ENCODE measurements around the gene DLGAP4. TPM values are rescaled to one million over a fixed set of nuclear protein-coding genes. Genes with fewer than 3 reads are reported as not detected.

DLGAP4 gene
- total RNA-seq, 2 experiments from 2014 or later = 10.5 to 14.6 TPM

DNA sequence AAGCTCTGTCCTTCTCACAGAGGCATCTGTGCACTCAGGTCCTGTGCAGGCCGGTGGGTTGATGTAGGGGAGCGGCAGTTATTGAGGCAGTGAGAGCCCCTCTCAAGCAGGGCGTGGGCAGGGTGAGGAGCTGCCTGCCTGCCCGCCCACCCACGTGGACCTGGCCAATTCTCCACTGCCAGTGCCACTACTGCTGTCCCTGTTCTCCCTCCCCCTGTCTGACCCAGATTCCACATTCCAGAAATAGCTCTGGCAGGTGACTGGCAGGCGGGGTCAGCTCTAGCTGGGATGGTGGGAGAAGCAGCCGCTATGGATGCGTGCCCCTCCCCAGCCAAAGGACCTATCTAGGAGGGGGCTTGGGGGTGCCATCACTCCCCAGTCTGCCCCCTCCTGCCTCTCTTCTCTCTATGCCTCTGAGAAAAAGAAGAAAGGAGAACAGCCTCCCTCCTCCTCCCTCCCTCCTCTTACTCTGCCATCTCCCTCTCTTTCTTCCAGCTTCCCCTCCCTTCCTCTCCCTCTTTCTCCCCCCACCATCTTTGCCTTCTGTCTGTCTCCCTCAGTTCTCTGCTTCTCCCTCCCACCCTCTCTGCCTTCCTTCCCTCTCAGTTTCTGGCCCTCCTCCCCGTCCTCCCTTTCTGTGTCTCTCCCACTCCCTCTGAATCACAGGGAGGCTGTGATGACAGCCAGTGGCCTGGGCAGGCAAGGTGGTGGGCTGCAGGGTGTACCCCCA lies 148.7 kb downstream of the DLGAP4 start:
- Mint-ChIP-seq H3K27me3 (no peaks in the 10 kb centered on the region), H3K4me3 (no peak overlapping the region), H3K27ac (no peak overlapping the region), H3K9me3 (no peaks in the 10 kb centered on the region), H3K4me1 (no peaks in the 10 kb centered on the region), H3K36me3 (no peaks in the 10 kb centered on the region)
- DNase-seq = no peak

DNA sequence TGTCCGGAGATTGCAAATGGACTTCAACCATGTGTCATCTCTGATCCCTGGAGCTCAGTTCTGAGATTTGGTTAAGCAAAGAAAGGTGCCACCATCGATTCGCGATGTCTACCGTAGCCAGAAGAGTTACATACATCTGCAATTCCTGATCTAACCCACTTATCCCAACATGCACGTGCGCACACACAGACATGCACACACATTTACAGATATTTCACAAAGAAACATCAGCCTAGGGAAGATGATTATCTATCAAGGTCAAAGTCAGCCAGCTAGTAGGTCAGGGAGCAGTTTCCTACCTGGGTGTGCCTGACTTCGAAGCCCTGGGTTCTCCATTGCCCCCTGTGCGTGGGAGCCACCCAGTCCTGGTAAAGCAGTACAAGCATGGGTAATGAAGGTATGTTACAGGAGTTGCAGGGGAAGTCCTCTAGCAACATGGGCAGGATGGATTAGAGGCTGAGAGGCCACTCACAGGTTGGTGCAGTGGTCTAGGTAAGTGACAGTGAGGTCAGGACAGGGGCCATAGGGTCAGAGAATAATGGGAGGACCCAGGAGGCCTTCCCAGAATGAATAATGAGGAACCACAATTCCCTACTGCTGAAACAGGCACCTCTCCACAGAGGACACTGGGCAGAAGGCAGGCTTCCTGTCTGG lies 150.0 kb downstream of the DLGAP4 start:
- Mint-ChIP-seq H3K36me3 (no peaks in the 10 kb centered on the region), H3K9me3 (no peaks in the 10 kb centered on the region), H3K4me1 (peaks cover 6% of the 10 kb centered on the region), H3K27ac (no peak overlapping the region), H3K4me3 (no peak overlapping the region), H3K27me3 (no peaks in the 10 kb centered on the region)
- DNase-seq = no peak

DNA sequence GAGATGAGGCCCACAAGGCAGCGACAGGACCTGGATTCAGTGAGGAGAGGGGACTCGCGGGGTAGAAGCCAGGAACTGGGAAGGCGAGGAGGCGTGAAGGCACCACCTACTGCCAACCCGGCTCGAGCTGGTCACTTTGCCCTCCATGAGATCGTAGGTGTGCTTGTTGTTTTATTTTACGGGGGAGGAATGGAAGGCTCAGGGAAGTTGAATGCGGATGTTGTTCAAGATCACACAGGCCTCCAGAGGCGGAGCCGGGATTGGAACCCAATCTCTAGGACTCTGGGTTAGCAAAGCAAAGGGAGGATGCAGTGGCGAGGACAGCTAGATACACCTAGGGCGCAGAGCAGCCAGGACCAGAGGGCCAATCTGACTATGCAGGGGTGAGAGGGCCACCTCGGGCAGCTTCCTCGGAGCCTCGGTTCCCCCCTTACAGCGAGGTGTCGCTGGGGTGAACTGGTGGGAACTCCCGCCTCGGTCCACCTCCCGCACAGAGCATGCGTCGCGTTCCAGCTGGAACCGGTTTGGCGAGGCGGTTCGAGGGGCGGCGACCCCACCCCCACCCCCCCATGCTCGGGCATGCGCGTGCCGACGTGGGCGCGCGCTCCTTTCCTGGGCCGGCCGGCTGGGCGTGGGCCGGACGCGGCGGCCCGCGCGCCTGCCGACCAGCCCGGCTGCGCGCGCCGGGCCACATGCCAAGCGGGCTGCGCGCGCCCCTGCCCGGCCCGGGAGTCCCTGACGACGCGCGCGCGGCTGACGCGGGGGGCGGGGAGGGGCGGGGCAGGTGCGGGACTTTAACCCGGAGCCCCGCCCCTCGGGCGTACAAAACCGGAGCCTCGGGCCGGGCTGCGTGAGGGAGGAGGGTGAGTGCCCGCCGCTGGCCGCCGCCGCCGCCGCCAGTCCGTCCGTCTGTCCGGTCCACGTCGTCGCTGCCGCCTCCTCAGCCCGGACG lies 154.8 kb downstream of the DLGAP4 start:
- H3K27ac Mint-ChIP-seq = peak overlapping the region; percentile 64
- H3K9me3 Mint-ChIP-seq = no peaks in the 10 kb centered on the region
- no peaks in the 10 kb centered on the region for H3K27me3 Mint-ChIP-seq
- peaks cover 46% of the 10 kb centered on the region for H3K4me1 Mint-ChIP-seq
- no peaks in the 10 kb centered on the region for H3K36me3 Mint-ChIP-seq
- peak; percentile 89 for DNase-seq
- H3K4me3 Mint-ChIP-seq = peak overlapping the region; percentile 71

DNA sequence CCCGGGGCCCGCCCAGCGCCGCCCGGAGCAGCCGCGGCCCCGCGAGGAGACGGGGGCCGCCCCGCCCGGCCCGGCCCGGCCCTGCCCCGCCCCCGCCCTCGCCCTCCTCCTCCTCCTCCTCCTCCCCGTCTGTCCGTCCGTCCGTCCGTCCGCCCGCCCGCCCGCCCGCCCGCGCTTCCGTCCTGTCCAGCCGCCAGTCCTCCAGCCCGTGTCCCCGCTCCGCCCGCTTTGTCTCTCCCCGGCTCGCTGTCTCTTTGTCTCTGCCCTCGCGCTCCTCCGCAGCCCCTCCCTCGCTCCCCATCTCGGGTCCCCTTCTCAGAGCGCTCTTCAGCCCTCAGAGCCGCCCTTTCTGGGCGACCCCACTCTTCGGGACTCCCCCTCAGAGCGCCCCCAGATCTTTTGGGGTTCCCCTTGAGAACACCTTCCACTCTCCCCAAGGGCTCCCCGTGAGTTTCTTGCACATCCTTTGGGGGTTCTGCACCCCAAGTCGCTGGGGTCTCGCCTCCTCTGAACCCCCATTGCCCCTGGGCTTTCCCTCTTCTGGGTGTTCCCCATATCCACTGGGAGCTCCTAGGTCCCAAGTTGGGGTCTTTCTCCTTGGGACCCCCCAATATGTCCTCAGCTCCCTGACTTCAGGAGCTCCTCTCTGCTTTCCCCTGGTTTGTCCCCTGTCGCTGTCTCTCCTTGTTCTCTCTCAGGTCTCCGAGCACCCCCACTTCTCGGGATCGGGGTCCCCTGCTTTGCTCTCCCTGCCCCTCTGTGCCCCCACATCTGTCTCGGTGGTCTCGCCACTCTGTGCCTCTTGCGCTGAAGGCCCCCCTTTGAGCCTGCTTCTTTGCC lies 155.7 kb downstream of the DLGAP4 start:
- Mint-ChIP-seq H3K4me3 (peak overlapping the region; percentile 88), H3K27me3 (no peaks in the 10 kb centered on the region), H3K4me1 (peaks cover 55% of the 10 kb centered on the region), H3K36me3 (no peaks in the 10 kb centered on the region), H3K27ac (peak overlapping the region; percentile 86), H3K9me3 (no peaks in the 10 kb centered on the region)
- DNase-seq = peak; percentile 39

DNA sequence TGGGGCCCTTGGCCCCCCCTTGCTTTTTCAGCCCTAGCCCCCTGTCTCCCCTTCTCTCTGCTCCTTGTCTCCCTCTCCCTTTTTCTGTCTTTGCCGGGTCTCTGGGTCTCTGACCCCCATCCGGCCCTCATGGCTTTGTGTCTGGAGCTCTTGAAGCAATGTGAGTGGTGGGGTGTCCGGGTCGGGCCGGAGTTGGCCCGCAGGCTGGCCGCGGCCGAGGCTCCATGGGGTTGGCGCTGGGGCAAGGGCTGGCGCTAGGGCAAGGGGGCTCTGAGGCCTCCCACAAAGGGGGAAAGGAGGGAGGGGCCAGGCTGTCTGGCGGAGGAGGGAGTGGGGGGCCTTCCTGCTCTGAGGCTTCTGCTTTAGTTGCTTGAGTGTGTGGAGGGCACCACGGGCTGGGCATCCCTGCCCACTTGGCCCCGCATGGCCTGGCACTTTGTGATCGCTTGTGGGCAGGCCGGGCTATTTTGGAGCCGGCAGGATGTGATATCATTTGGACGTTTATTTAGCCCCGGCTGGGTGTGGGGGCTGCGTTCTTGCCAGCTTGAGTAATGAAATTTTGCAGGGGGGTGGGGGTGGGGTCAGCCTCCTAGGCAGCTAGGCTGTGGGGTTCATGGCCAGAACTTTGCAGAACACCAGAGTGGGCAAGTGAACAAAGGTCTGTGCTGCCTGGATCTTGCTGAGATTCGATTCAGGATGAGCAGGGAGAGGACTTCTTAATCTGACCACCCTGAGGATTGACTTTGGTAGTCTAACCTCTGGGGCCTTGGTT lies 156.5 kb downstream of the DLGAP4 start:
- DNase-seq = peak; percentile 29

DNA sequence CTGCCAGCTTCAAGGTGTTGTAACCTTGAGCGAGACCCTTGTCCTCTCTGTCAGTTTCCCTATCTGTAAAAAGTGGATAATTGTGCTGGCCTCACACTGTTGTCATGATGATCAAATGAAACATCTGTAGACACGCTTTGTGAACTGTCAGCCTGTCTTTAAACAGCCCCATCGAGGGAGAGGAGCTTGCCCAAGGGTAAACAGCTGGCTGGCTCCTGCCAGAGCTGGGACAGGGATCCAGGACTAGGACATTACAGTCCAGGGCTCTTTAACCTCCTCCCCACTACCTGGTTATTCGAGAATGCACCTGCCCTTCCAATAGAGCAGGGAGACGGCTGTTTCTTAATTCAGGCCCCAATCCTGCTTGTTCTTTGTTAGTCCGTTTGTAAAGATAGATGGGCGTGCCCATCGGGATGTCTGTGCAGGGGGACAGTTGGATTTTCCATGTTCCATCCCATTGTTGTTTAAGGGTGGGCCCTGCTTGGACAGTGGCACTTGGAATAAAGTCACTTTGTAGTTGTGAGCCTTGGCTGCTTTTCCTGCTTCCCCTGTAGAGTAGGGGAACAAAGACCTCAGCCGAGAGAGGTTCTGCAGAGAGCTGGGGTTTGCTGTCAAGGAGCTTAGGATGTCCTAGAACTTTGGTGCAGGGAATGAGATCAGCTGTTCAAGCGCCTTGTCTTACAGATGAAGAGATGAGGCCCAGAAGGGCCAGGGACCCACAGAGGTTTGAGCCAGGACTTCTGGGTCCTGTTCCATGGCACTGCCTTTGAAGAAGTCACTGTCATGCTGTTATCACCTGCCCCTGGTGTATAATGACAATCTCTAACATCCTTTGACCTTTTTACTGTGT lies 157.3 kb downstream of the DLGAP4 start:
- H3K27me3 Mint-ChIP-seq = no peaks in the 10 kb centered on the region
- H3K9me3 Mint-ChIP-seq = no peaks in the 10 kb centered on the region
- H3K4me1 Mint-ChIP-seq = peaks cover 71% of the 10 kb centered on the region
- no peaks in the 10 kb centered on the region for H3K36me3 Mint-ChIP-seq
- peak overlapping the region; percentile 88 for H3K4me3 Mint-ChIP-seq
- H3K27ac Mint-ChIP-seq = peak overlapping the region; percentile 86
- DNase-seq = no peak

More for the DNA sequence above, 156.5 kb downstream of the DLGAP4 start:
- H3K36me3 Mint-ChIP-seq = no peaks in the 10 kb centered on the region
- H3K4me3 Mint-ChIP-seq = peak overlapping the region; percentile 88
- H3K9me3 Mint-ChIP-seq = no peaks in the 10 kb centered on the region
- H3K27me3 Mint-ChIP-seq = no peaks in the 10 kb centered on the region
- H3K4me1 Mint-ChIP-seq = peaks cover 63% of the 10 kb centered on the region
- H3K27ac Mint-ChIP-seq = peak overlapping the region; percentile 86

DNA sequence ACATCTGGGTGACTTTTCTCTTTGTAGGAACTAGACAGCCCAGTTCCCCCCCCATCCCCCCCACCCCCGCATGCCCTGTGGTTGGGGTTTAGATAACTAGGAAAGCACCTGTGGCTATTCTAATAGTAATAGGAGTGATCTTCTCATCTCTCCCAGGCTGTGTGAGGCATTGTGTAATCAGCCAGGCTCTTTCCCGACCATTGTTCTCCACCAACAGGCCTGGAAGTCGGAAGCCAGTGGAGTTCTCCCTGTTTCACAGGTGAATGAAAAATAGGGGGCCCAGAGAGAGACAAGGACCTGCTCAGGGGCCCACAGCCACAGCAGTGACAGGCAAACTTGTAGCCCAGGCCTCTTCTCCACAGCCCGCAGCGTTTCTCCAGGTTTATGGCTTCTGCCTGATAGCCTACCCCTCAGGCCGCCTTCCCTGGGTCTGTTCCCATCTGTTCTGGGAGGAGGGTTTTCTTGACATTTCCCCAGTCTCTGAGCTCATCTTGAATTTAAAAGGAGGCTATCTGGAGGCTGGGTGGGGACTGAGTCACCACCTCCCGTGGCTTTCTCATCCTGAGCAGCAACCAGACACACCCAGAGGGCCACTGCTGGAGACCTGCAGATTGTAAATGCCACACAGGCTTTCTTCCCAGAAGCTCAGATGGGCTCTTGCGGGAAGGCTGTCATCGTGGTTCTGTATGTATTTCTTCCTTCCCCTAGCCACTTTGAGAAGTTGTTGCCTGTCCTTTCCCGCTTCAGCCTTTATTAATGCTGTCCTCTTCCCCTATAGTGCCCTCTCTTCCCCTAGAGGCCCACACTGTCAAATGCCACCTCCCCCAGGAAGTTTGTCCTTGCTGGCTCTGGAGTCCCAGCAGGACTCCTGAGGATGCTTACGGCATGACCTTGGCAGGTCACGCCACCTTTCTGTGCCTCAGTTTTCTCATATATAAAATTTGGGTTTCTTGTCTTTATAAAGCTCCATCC lies 159.3 kb downstream of the DLGAP4 start:
- Mint-ChIP-seq H3K4me3 (peak overlapping the region; percentile 55), H3K27me3 (no peaks in the 10 kb centered on the region)
- DNase-seq = peak; percentile 57

DNA sequence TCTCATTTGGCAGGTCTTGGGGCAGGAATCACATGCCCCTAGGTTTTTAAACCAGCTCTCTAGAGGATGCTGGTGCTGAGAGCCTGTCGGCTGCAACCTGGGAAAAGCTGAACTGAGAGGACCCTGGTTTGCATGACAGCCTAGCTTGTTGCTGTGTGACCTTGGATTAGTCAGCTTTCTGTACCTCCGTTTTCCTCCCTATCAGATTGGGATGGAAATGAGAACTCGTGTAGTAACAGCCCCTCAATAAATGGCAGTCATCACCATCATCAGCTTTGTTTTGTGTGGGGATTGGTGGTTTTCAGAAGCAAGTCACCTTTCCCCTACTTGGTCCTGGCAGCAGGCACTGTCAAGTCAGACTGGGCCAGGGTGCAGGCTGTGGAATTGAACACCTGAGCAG lies 159.9 kb downstream of the DLGAP4 start:
- peaks cover 71% of the 10 kb centered on the region for H3K4me1 Mint-ChIP-seq
- no peak overlapping the region for H3K27ac Mint-ChIP-seq
- no peaks in the 10 kb centered on the region for H3K9me3 Mint-ChIP-seq
- no peaks in the 10 kb centered on the region for H3K36me3 Mint-ChIP-seq
- DNase-seq = no peak
- no peaks in the 10 kb centered on the region for H3K27me3 Mint-ChIP-seq
- H3K4me3 Mint-ChIP-seq = no peak overlapping the region

More for the DNA sequence above, 159.3 kb downstream of the DLGAP4 start:
- peaks cover 76% of the 10 kb centered on the region for H3K4me1 Mint-ChIP-seq
- no peaks in the 10 kb centered on the region for H3K36me3 Mint-ChIP-seq
- H3K27ac Mint-ChIP-seq = peak overlapping the region; percentile 73
- H3K9me3 Mint-ChIP-seq = no peaks in the 10 kb centered on the region

DNA sequence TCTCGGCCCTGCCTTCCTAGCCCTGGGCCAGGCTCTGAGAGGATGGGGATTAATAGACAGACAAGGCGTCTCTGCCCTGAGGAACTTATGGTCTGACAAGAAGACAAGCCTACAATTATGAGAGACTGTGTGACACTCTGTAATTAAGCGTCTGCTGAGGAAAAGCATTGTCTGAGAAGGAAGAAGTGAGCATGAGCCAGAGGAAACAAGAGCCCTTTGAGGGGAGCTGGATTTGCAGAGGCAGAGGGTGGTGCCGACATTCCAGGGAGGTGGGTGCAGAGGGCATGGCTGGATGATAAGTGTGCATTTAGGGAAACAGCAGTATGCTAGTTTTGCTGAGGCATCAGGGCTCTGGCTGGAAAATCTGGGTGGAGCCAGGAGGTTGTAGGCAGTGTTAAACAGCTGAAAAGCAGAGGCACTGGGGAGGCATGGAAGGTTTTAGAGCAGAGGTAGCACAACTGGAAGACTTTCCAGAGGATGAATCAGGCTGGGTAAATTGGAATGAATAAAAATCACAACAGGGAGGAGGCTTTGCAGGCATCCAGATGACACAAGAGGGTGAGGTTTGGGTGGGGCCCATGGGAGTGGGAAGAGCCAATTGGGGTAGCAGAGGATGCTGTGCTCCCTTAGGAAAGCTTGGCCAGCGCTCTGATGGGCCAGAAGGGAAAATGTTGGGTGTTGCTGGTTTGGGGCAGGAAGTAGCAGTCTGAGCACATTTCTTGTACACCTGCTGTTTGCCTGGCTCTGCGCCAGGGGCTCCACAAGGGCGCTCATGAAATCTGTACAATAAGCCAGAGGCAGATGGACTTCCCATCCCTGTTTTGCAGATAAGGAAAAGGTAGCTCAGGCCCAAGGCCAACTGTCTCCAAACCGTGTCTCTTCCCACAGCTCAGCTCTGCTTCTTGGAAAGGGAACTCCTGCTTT lies 161.2 kb downstream of the DLGAP4 start:
- Mint-ChIP-seq H3K4me3 (peak overlapping the region; percentile 22), H3K9me3 (no peaks in the 10 kb centered on the region), H3K27me3 (no peaks in the 10 kb centered on the region), H3K4me1 (peaks cover 74% of the 10 kb centered on the region), H3K27ac (peak overlapping the region; percentile 64), H3K36me3 (no peaks in the 10 kb centered on the region)
- peak; percentile 28 for DNase-seq

DNA sequence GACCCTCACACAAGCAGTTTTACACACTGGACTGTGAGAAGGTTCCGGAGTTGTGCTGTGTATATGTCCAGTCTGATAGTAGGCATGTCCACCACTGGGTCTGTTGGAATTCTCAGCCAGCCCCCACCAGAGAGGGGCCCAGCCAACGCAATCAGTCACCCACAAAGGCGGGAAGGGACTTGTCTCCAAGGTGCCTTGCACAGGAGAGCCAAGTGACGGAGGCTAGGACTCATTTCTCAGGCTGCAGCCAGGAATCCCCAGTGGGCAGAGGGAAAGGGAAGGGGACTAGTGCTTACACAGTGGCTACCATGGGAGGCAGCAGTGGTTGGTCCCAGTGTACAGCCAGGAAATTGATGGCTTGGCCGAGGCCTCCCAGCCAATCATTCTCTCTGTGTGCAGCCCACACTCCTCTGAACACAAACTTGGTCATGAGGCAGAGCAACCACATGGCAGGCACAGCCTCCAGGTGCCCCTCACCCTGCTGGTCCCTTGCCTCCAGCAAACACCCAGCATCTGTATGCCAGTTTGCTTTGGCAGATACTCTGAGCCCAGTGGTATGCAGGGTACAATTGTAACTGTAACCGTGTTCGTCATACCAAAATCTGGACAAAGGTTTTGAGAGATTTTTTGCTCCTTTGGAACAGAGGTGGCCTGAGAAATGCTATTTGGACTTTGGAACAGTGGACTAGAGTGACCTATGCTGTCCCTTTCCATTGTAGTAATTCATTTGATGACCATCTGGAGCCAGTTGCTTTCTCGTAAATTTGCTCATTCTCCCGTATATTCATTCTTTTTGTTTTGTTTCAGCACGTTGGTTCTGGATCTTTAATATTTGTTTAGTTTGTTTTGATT lies 162.2 kb downstream of the DLGAP4 start:
- Mint-ChIP-seq H3K9me3 (no peaks in the 10 kb centered on the region), H3K36me3 (no peaks in the 10 kb centered on the region), H3K4me1 (peaks cover 74% of the 10 kb centered on the region), H3K27ac (no peak overlapping the region), H3K4me3 (no peak overlapping the region), H3K27me3 (no peaks in the 10 kb centered on the region)
- no peak for DNase-seq

DNA sequence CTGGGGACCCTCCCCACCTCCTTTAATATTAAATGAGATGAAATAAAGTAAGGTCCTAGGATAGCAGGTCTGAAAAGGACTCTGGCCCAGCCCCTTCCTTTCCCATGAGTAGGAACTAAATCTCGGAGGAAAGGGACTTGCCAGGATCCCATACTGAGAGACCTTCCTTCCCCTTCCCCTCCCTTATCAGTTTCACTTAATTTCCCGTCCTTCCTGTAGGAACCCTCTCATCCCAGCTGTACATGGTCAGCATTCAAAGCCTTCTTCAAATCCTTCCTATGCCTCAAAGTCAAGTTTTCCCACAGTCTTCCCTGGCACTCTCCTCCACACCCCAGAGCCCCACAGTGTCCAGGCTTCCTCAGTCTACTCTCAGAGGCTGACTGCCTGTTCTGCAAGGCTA lies 163.8 kb downstream of the DLGAP4 start:
- H3K27me3 Mint-ChIP-seq = no peaks in the 10 kb centered on the region
- H3K9me3 Mint-ChIP-seq = no peaks in the 10 kb centered on the region
- no peak for DNase-seq
- H3K4me1 Mint-ChIP-seq = peaks cover 65% of the 10 kb centered on the region
- H3K4me3 Mint-ChIP-seq = no peak overlapping the region
- no peaks in the 10 kb centered on the region for H3K36me3 Mint-ChIP-seq
- peak overlapping the region; percentile 68 for H3K27ac Mint-ChIP-seq

All from activated naive CD8-positive, alpha-beta T cell treated with anti-CD3 and anti-CD28 coated beads for 36 hours (primary cell).